CD14-positive monocyte (primary cell): ENCODE measurements around the gene IL10RB. TPM values are rescaled to one million over a fixed set of nuclear protein-coding genes. Genes with fewer than 3 reads are reported as not detected.

Experiments used
- DNase-seq, 3 donors: peaks; one replicate each; pipeline ENCODE4 v3.0.0-alpha.2; 2011 to 2022
- H2AFZ ChIP-seq: 2 replicates; pipeline ENCODE4 v1.6.0; 2012; ENCODE audit warnings: mild to moderate bottlenecking, low read depth, low read length, inconsistent platforms; ENCODE audit not compliant: insufficient read depth, poor library complexity, severe bottlenecking
- H3K27ac ChIP-seq, 2 donors: 1 replicate in 1 of 2; 2 replicates in 1 of 2; pipeline ENCODE4 v1.5.1; 2012 to 2013; ENCODE audit warnings: low read length in 2 of 2, control low read depth in 1 of 2, inconsistent platforms in 1 of 2, low read depth in 1 of 2, mild to moderate bottlenecking in 1 of 2
- H3K27me3 ChIP-seq, 2 donors: one replicate each; pipeline versions ENCODE4 v1.6.0 to v1.6.1; 2011 to 2013; ENCODE audit warnings: low read length in 2 of 2; ENCODE audit not compliant: control insufficient read depth in 2 of 2, insufficient read depth in 2 of 2
- H3K36me3 ChIP-seq, 2 donors: replicated peaks in 1 of 2; 1 replicate in 1 of 2; 2 replicates in 1 of 2; pipeline versions ENCODE4 v1.5.1 to v1.6.1; 2012 to 2013; ENCODE audit warnings: low read length in 2 of 2, control low read depth in 1 of 2, inconsistent platforms in 1 of 2, mild to moderate bottlenecking in 1 of 2; ENCODE audit not compliant: insufficient read depth in 2 of 2, control insufficient read depth in 1 of 2
- H3K4me1 ChIP-seq, 2 donors: 1 replicate in 1 of 2; 2 replicates in 1 of 2; pipeline versions ENCODE4 v1.5.1 to v1.6.1; 2012 to 2013; ENCODE audit warnings: low read length in 2 of 2, control low read depth in 1 of 2, inconsistent platforms in 1 of 2, mild to moderate bottlenecking in 1 of 2, moderate library complexity in 1 of 2; ENCODE audit not compliant: insufficient read depth in 2 of 2, control insufficient read depth in 1 of 2
- H3K4me2 ChIP-seq: replicated peaks from 2 replicates; pipeline ENCODE3; 2012; ENCODE audit warnings: low read length, moderate library complexity, mild to moderate bottlenecking; ENCODE audit not compliant: poor library complexity, severe bottlenecking; ENCODE audit errors: extremely low read depth
- H3K4me3 ChIP-seq, 3 experiments: fragments of 200-600 bp in 1 of 3; sonication (generic) in 1 of 3; replicated peaks in 1 of 3; 1 replicate in 2 of 3; 2 replicates in 1 of 3; pipeline ENCODE4 v1.5.1; 2011 to 2013; ENCODE audit warnings: low read length in 3 of 3, mild to moderate bottlenecking in 3 of 3, control low read depth in 2 of 3, low read depth in 2 of 3, inconsistent platforms in 1 of 3, moderate library complexity in 1 of 3
- H3K79me2 ChIP-seq: 2 replicates; pipeline ENCODE4 v1.6.0; 2012; ENCODE audit warnings: mild to moderate bottlenecking, control low read depth, inconsistent platforms, low read length, moderate library complexity; ENCODE audit not compliant: insufficient read depth
- H3K9ac ChIP-seq: 2 replicates; pipeline ENCODE4 v1.6.0; 2017; ENCODE audit warnings: low read length, mild to moderate bottlenecking; ENCODE audit not compliant: insufficient read depth, poor library complexity, severe bottlenecking
- H3K9me3 ChIP-seq, 2 donors: replicated peaks in 1 of 2; 1 replicate in 1 of 2; 2 replicates in 1 of 2; pipeline versions ENCODE4 v1.5.1 to v1.6.1; 2012 to 2013; ENCODE audit warnings: low read length in 2 of 2, control low read depth in 1 of 2; ENCODE audit not compliant: control insufficient read depth in 1 of 2, insufficient read depth in 1 of 2
- H4K20me1 ChIP-seq: 2 replicates; pipeline ENCODE4 v1.6.0; 2012; ENCODE audit warnings: mild to moderate bottlenecking, low read length, control low read depth, moderate library complexity; ENCODE audit not compliant: insufficient read depth
- H3K27ac Mint-ChIP-seq, 7 donors: one replicate each; pipeline ENCODE4 v1.8.0; 2020; ENCODE audit warnings: mild to moderate bottlenecking in 7 of 7, mixed read lengths in 7 of 7, moderate library complexity in 6 of 7, inconsistent platforms in 2 of 7
- H3K27me3 Mint-ChIP-seq, 3 donors: one replicate each; pipeline ENCODE4 v1.8.0; 2021 to 2022; ENCODE audit warnings: low read depth in 3 of 3, mild to moderate bottlenecking in 3 of 3, mixed read lengths in 3 of 3, moderate library complexity in 3 of 3, inconsistent platforms in 1 of 3
- H3K36me3 Mint-ChIP-seq, 2 donors: one replicate each; pipeline ENCODE4 v1.8.0; 2020; ENCODE audit warnings: mixed read lengths in 2 of 2, inconsistent platforms in 1 of 2, mild to moderate bottlenecking in 1 of 2
- H3K4me1 Mint-ChIP-seq: one replicate; pipeline ENCODE4 v1.8.0; 2020; ENCODE audit warnings: mild to moderate bottlenecking, mixed read lengths
- H3K4me3 Mint-ChIP-seq, 2 donors: one replicate each; pipeline ENCODE4 v1.8.0; 2020; ENCODE audit warnings: mild to moderate bottlenecking in 2 of 2, mixed read lengths in 2 of 2, moderate library complexity in 1 of 2
- H3K9me3 Mint-ChIP-seq, 7 donors: one replicate each; pipeline ENCODE4 v1.8.0; 2020 to 2022; ENCODE audit warnings: mixed read lengths in 7 of 7, mild to moderate bottlenecking in 6 of 7, moderate library complexity in 6 of 7, inconsistent platforms in 2 of 7
- WGBS: methylation state at CpG from one replicate; pipeline ENCODE4 v1.1.5; 2013; ENCODE audit warnings: missing lambda C conversion rate; ENCODE audit not compliant: insufficient coverage; 5-methylcytosine and 5-hydroxymethylcytosine counted together
- intact Hi-C, 2 donors: fragments of 100-400 bp; cut with micrococcal nuclease; formaldehyde crosslinking; loops; one replicate each; pipeline versions ENCODE4 v1.15.0 to v1.15.1; 2023
- polyA plus RNA-seq, 3 donors: library from polyadenylated mRNA; depleted of rRNA in 1 of 3; unstranded in 2 of 3; stranded (reverse) in 1 of 3; fragments of 300-500 nt in 2 of 3; fragments of >200 nt in 1 of 3; fragmentation: Illumina TruSeq in 2 of 3; gene quantifications; 1 replicate in 2 of 3; 2 replicates in 1 of 3; pipeline ENCODE4 v1.2.3, GENCODE V29; 2012 to 2021
- TF ChIP-seq, protein P1 (sequence below): fragments of 200-600 bp; IDR thresholded peaks from one replicate; pipeline ENCODE4 v1.8.0; 2022; ENCODE audit warnings: antibody characterized with exemption, mild to moderate bottlenecking

Gene IL10RB
- polyA plus RNA-seq, 3 donors = 79.0 to 225 (median 212) TPM

DNA sequence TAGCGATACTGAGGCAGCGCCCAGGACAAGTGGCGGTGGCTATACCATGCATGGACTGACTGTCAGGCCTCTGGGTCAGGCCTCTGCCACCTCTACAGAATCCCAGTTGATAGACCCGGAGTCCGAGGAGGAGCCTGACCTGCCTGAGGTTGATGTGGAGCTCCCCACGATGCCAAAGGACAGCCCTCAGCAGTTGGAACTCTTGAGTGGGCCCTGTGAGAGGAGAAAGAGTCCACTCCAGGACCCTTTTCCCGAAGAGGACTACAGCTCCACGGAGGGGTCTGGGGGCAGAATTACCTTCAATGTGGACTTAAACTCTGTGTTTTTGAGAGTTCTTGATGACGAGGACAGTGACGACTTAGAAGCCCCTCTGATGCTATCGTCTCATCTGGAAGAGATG, 3.2 kb upstream of the IL10RB start:
- no peaks in the 10 kb centered on the region for H3K9me3 ChIP-seq
- peaks cover 18 to 42% of the 10 kb centered on the region in 2 donors for H3K36me3 ChIP-seq
- intact Hi-C loops = no loop called here
- Mint-ChIP-seq H3K36me3 (peaks cover 41 to 52% of the 10 kb centered on the region in 2 donors), H3K27ac (peak overlapping the region; percentile 23 to 99 (median 70)), H3K4me3 (no peak overlapping the region), H3K27me3 (peaks cover 0 to 1% (median 0%) of the 10 kb centered on the region in 3 donors), H3K9me3 (peaks cover 0 to 3% (median under 1%) of the 10 kb centered on the region in 7 donors), H3K4me1 (peaks cover 74% of the 10 kb centered on the region)
- H3K79me2 ChIP-seq = peaks cover 63% of the 10 kb centered on the region
- no peak overlapping the region for H2AFZ ChIP-seq
- WGBS = 98% methylated on average over 7 of the region's 11 CpGs
- H4K20me1 ChIP-seq = peaks cover 8% of the 10 kb centered on the region
- H3K27me3 ChIP-seq = no peaks in the 10 kb centered on the region
- no peak overlapping the region for H3K4me3 ChIP-seq
- DNase-seq = no peak
- no peak overlapping the region for H3K9ac ChIP-seq
- peak overlapping the region; percentile 4 to 100 for H3K27ac ChIP-seq
- TF ChIP-seq, protein P1, sequence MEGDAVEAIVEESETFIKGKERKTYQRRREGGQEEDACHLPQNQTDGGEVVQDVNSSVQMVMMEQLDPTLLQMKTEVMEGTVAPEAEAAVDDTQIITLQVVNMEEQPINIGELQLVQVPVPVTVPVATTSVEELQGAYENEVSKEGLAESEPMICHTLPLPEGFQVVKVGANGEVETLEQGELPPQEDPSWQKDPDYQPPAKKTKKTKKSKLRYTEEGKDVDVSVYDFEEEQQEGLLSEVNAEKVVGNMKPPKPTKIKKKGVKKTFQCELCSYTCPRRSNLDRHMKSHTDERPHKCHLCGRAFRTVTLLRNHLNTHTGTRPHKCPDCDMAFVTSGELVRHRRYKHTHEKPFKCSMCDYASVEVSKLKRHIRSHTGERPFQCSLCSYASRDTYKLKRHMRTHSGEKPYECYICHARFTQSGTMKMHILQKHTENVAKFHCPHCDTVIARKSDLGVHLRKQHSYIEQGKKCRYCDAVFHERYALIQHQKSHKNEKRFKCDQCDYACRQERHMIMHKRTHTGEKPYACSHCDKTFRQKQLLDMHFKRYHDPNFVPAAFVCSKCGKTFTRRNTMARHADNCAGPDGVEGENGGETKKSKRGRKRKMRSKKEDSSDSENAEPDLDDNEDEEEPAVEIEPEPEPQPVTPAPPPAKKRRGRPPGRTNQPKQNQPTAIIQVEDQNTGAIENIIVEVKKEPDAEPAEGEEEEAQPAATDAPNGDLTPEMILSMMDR = no peak
- H3K4me1 ChIP-seq = peaks cover 68 to 82% of the 10 kb centered on the region in 2 donors
- H3K4me2 ChIP-seq = no peak overlapping the region

DNA sequence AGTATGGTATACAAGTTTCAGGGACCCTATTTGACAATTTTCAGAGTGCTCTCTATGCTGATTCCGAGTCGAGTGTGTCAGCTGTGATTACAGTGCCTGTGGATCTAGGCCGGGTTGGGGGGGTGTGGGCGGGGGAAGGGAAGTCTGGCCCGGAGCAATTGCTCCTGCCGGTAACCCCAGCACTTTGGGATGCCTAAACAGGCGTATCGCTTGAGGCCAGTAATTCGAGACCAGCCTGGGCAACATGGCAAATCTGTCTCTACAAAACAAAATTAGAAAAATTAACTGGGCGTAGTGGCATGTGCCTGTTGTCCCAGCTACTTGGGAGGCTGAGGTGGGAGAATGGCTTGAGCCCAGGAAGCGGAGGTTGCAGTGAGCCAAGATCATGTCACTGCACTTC, 1.6 kb upstream of the IL10RB start:
- Histone ChIP-seq H3K27ac (peak overlapping the region; percentile 99 to 100), H3K79me2 (peaks cover 79% of the 10 kb centered on the region), H2AFZ (no peak overlapping the region), H3K4me1 (peaks cover 78 to 96% of the 10 kb centered on the region in 2 donors), H3K9ac (peak overlapping the region; percentile 97), H3K4me2 (no peak overlapping the region), H4K20me1 (no peaks in the 10 kb centered on the region), H3K4me3 (no peak overlapping the region), H3K9me3 (no peaks in the 10 kb centered on the region), H3K36me3 (peaks cover 19 to 46% of the 10 kb centered on the region in 2 donors), H3K27me3 (no peaks in the 10 kb centered on the region)
- peaks cover 0 to 1% (median 0%) of the 10 kb centered on the region in 3 donors for H3K27me3 Mint-ChIP-seq
- DNase-seq = no peak
- intact Hi-C loops = no loop called here
- peaks cover 81% of the 10 kb centered on the region for H3K4me1 Mint-ChIP-seq
- H3K9me3 Mint-ChIP-seq = no peaks in the 10 kb centered on the region
- peaks cover 43 to 55% of the 10 kb centered on the region in 2 donors for H3K36me3 Mint-ChIP-seq
- H3K27ac Mint-ChIP-seq = peak overlapping the region; percentile 98 to 100 (median 100)
- WGBS = 91% methylated on average over 5 of the region's 11 CpGs
- no peak overlapping the region for H3K4me3 Mint-ChIP-seq
- TF ChIP-seq, protein P1 = no peak
